ENCODE results near the gene NINJ2.

DNA sequence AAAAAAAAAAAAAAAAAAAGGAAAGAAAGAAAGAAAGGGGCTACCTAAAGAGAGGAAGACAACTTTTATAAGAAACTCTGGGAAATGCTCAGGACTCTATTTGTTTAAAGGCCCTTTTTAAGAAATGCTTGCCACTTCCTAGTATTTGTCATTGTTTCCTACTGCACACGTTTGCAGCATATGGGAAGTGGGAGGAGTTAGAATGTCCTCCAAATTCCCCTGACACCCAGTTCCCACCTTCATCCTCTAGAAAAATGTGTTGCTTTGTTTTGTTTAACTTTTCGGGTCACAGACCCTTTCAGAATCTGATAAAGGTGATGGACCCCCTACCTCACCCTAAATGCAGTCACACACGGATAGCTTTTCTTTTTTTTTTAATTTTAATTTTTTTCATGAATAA lies 40.8 kb downstream of the NINJ2 start:
- TF ChIP-seq, protein P1, sequence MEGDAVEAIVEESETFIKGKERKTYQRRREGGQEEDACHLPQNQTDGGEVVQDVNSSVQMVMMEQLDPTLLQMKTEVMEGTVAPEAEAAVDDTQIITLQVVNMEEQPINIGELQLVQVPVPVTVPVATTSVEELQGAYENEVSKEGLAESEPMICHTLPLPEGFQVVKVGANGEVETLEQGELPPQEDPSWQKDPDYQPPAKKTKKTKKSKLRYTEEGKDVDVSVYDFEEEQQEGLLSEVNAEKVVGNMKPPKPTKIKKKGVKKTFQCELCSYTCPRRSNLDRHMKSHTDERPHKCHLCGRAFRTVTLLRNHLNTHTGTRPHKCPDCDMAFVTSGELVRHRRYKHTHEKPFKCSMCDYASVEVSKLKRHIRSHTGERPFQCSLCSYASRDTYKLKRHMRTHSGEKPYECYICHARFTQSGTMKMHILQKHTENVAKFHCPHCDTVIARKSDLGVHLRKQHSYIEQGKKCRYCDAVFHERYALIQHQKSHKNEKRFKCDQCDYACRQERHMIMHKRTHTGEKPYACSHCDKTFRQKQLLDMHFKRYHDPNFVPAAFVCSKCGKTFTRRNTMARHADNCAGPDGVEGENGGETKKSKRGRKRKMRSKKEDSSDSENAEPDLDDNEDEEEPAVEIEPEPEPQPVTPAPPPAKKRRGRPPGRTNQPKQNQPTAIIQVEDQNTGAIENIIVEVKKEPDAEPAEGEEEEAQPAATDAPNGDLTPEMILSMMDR (IDR thresholded peaks at IDR 0.05) = no peak
- no peak for TF ChIP-seq POLR2A (IDR thresholded peaks at IDR 0.05)
